ENCODE measurements around the gene MACROH2A1. TPM values are rescaled to one million over a fixed set of nuclear protein-coding genes. Genes with fewer than 3 reads are reported as not detected.

The MACROH2A1 gene
- total and polyA plus RNA-seq, 9 of the 15 experiments (the other 6 are each of a cell fraction or from before 2014, with no cell fraction given) = 44.9 to 289 (median 193) TPM

DNA sequence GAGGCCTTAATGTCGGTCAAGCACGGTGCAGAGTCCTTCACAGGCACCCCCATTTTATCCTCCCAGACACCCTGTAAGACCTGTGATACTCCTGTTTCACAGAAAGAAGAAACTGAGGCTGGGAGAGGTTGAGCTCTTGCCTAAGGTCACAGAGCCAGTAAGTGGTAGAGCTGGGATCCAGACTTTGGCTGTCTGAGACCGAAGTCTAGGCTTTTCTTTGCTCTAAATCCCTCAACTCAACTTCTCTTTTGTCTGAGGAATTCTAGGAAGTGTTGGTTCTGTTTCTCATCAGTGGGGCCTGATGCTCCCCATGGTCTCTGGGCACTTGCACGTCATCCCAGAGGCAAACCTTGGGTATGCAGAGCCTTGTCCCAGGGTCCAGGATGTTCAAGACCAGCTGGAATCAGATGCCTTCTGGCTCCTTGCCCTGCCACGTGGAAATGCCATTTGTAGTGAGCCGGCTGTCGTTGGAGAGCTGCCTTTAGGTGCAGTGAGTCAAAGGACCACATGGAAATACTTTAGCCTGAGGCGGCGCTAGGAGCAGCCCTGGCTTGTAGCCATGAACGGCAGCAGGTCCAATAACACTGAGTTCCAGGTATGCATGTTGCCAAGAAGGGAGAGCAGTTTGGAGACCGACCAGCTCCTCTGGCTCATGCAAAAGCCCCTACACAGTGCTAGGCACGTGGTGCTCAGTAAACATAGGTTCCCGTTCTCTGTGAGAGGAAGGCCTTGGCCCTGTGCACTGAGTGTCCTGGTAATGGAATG lies 38.9 kb upstream of the MACROH2A1 start (continued):
- TF ChIP-seq MGA (IDR thresholded peaks at IDR 0.05) = peak; percentile 80
- no peak for TF ChIP-seq TARDBP (IDR thresholded peaks at IDR 0.05)
- no peak for TF ChIP-seq ZNF316 (IDR thresholded peaks at IDR 0.05)
- no peak for TF ChIP-seq FOXK2 (conservative IDR thresholded peaks at IDR 0.05 in 1 of 2, IDR thresholded peaks at IDR 0.05 in 1 of 2; ENCODE audit: low read depth in 2 of 2)
- TF ChIP-seq SRSF9 (IDR thresholded peaks at IDR 0.05; ENCODE audit: borderline replicate concordance, low read depth, low read length) = no peak
- TF ChIP-seq ZNF77 (CRISPR knock-in tag; IDR thresholded peaks at IDR 0.05) = no peak
- 0 out of 2 replicates have a peak, but pooled peaks have one; percentile 33 for TF ChIP-seq VEZF1 (CRISPR knock-in tag; IDR thresholded peaks at IDR 0.05)
- TF ChIP-seq CEBPZ (IDR thresholded peaks at IDR 0.05; ENCODE audit: borderline replicate concordance, low read depth, low read length) = no peak

Data from K562 (cell line).